A549 (cell line): ENCODE results near the gene SPECC1. TPM values are rescaled to one million over a fixed set of nuclear protein-coding genes. Genes with fewer than 3 reads are reported as not detected.

Source experiments
- ATAC-seq, 2 experiments: fragments of 200-7000 bp in 1 of 2; fragments of >200 bp in 1 of 2; cut with Nextera tagmentation in 1 of 2; cut with Tn5 transposase in 1 of 2; 3 replicates each; pipeline versions ENCODE4 v1.8.0 to v1.9.1; 2018 to 2020; ENCODE audit warnings: mild to moderate bottlenecking in 1 of 2, moderate library complexity in 1 of 2
- CTCF ChIA-PET: fragments of 300-600 bp; sonication (Branson Sonifier 250); formaldehyde crosslinking; extraction: SDS; loops from one replicate; lab custom pipeline; 2021; ENCODE audit warnings: antibody characterized with exemption, inconsistent platforms; lab: Yijun Ruan, JAX
- POLR2A ChIA-PET: fragments of 350-600 bp; formaldehyde crosslinking; extraction: SDS; loops from one replicate; lab custom pipeline; 2021; ENCODE audit warnings: antibody characterized with exemption, inconsistent platforms; lab: Yijun Ruan, JAX
- DNase-seq, 2 experiments: peaks; one replicate each; pipeline versions ENCODE4 v3.0.0 to v3.0.0-alpha.2; 2011 to 2016; ENCODE audit warnings: low read depth in 1 of 2, low spot score in 1 of 2
- FAIRE-seq: peaks from 2 replicates; lab custom pipeline; 2011; peaks lifted over from hg19 to GRCh38; lab: Jason Lieb, UNC
- H3K27ac ChIP-seq, 2 experiments: fragments of >200 bp; sonication (Bioruptor Twin); formaldehyde crosslinking; 3 replicates each; pipeline ENCODE4 v1.5.1; 2016 to 2017
- H3K4me1 ChIP-seq: fragments of >200 bp; sonication (Bioruptor Twin); formaldehyde crosslinking; 3 replicates; pipeline ENCODE4 v1.6.1; 2016
- H3K4me2 ChIP-seq: fragments of >200 bp; sonication (Bioruptor Twin); formaldehyde crosslinking; 3 replicates; pipeline ENCODE4 v1.6.1; 2016
- H3K4me3 ChIP-seq: fragments of >200 bp; sonication (Bioruptor Twin); formaldehyde crosslinking; 3 replicates; pipeline ENCODE4 v1.5.1; 2016
- H3K9me3 ChIP-seq: fragments of >200 bp; sonication (Bioruptor Twin); formaldehyde crosslinking; 3 replicates; pipeline ENCODE4 v1.6.1; 2016
- ATOH8 ChIP-seq: fragments of 250-450 bp; sonication (Bioruptor Pico); IDR thresholded peaks from 2 replicates; pipeline ENCODE4 v1.5.0; 2020; ENCODE audit warnings: low read depth, mild to moderate bottlenecking, moderate library complexity
- CBX8 ChIP-seq: fragments of 200-600 bp; sonication (generic); IDR thresholded peaks from 2 replicates; pipeline ENCODE4 v1.6.1; 2016
- CEBPB ChIP-seq, 2 experiments: fragments of >200 bp in 1 of 2; sonication (Bioruptor Twin) in 1 of 2; formaldehyde crosslinking in 1 of 2; IDR thresholded peaks; 2 replicates each; pipeline ENCODE4 v1.6.1; 2012 to 2016
- CHD2 ChIP-seq: fragments of 150-350 bp; IDR thresholded peaks from 2 replicates; pipeline ENCODE4 v1.6.1; 2014; ENCODE audit warnings: low read length; ENCODE audit not compliant: partially characterized antibody
- CHD4 ChIP-seq: fragments of 200-600 bp; sonication (generic); IDR thresholded peaks from 2 replicates; pipeline ENCODE4 v1.6.1; 2016; ENCODE audit warnings: antibody characterized with exemption, mild to moderate bottlenecking, borderline replicate concordance
- E2F6 ChIP-seq: IDR thresholded peaks from 2 replicates; pipeline ENCODE4 v1.6.1; 2012; ENCODE audit warnings: low read depth, borderline replicate concordance
- EHF ChIP-seq: fragments of 250-450 bp; sonication (Bioruptor Pico); IDR thresholded peaks from 2 replicates; pipeline ENCODE4 v1.5.0; 2020; ENCODE audit warnings: mild to moderate bottlenecking
- ELK1 ChIP-seq: fragments of 150-350 bp; IDR thresholded peaks from 2 replicates; pipeline ENCODE4 v1.6.1; 2014; ENCODE audit warnings: low read depth, mild to moderate bottlenecking, low read length
- ESRRA ChIP-seq: fragments of 150-350 bp; IDR thresholded peaks from 2 replicates; pipeline ENCODE4 v1.6.1; 2014; ENCODE audit warnings: mild to moderate bottlenecking, low read length, borderline replicate concordance
- FOSL2 ChIP-seq, 2 experiments: fragments of 450-650 bp in 1 of 2; fragments of >200 bp in 1 of 2; sonication (Bioruptor Twin) in 1 of 2; formaldehyde crosslinking; IDR thresholded peaks; 2 replicates each; pipeline versions ENCODE4 v1.5.0 to v1.6.1; 2016 to 2020; ENCODE audit warnings: mild to moderate bottlenecking in 1 of 2, moderate library complexity in 1 of 2
- FOXS1 ChIP-seq: fragments of 250-450 bp; sonication (Bioruptor Pico); IDR thresholded peaks from 2 replicates; pipeline ENCODE4 v1.5.0; 2020; ENCODE audit warnings: mild to moderate bottlenecking, moderate library complexity
- HDAC2 ChIP-seq: fragments of 200-600 bp; sonication (generic); IDR thresholded peaks from 2 replicates; pipeline ENCODE4 v1.6.1; 2016
- HOXB13 ChIP-seq: fragments of 250-450 bp; sonication (Bioruptor Pico); IDR thresholded peaks from 2 replicates; pipeline ENCODE4 v1.5.0; 2020; ENCODE audit warnings: low read depth, mild to moderate bottlenecking, moderate library complexity
- HOXB5 ChIP-seq: fragments of 250-450 bp; sonication (Bioruptor Pico); IDR thresholded peaks from 2 replicates; pipeline ENCODE4 v1.5.0; 2020; ENCODE audit warnings: mild to moderate bottlenecking, moderate library complexity
- JUN ChIP-seq, 2 experiments: fragments of >200 bp; sonication (Bioruptor Twin); formaldehyde crosslinking; IDR thresholded peaks; 2 replicates in 1 of 2; 3 replicates in 1 of 2; pipeline ENCODE4 v1.6.1; 2016 to 2017
- JUNB ChIP-seq: fragments of >200 bp; sonication (Bioruptor Twin); formaldehyde crosslinking; IDR thresholded peaks from 2 replicates; pipeline ENCODE4 v1.6.1; 2016
- KDM1A ChIP-seq: fragments of 200-600 bp; sonication (generic); IDR thresholded peaks from 2 replicates; pipeline ENCODE4 v1.6.1; 2016; ENCODE audit warnings: low read depth, mild to moderate bottlenecking
- KDM5A ChIP-seq: fragments of 200-600 bp; sonication (generic); IDR thresholded peaks from 2 replicates; pipeline ENCODE4 v1.6.1; 2016; ENCODE audit warnings: antibody characterized with exemption, mild to moderate bottlenecking
- NFE2L2 ChIP-seq: fragments of 150-350 bp; conservative IDR thresholded peaks from 2 replicates; pipeline ENCODE4 v1.6.1; 2014; ENCODE audit warnings: low read length
- NR3C1 ChIP-seq: fragments of >200 bp; sonication (Bioruptor Twin); formaldehyde crosslinking; IDR thresholded peaks from 3 replicates; pipeline ENCODE4 v1.6.1; 2017
- PBX3 ChIP-seq: IDR thresholded peaks from 2 replicates; pipeline ENCODE4 v1.6.1; 2012
- POLR2A ChIP-seq: IDR thresholded peaks from 2 replicates; pipeline ENCODE4 v1.6.1; 2012; ENCODE audit warnings: mild to moderate bottlenecking, low read length
- POLR2AphosphoS2 ChIP-seq: conservative IDR thresholded peaks from 2 replicates; pipeline ENCODE4 v1.6.1; 2012; ENCODE audit warnings: low read length, improper control_type of control experiment, inconsistent platforms
- RAD21 ChIP-seq, 2 experiments: fragments of >200 bp in 1 of 2; sonication (Bioruptor Twin) in 1 of 2; formaldehyde crosslinking in 1 of 2; IDR thresholded peaks in 1 of 2; conservative IDR thresholded peaks in 1 of 2; 2 replicates in 1 of 2; 3 replicates in 1 of 2; pipeline ENCODE4 v1.6.1; 2012 to 2018; ENCODE audit warnings: inconsistent platforms in 1 of 2
- RARB ChIP-seq: fragments of 250-450 bp; sonication (Bioruptor Pico); IDR thresholded peaks from 2 replicates; pipeline ENCODE4 v1.8.0; 2021; ENCODE audit warnings: mild to moderate bottlenecking, moderate library complexity
- RCOR1 ChIP-seq: fragments of 150-350 bp; IDR thresholded peaks from 2 replicates; pipeline ENCODE4 v1.6.1; 2014; ENCODE audit warnings: antibody characterized with exemption, low read length, low read depth
- SMC3 ChIP-seq: fragments of >200 bp; sonication (Bioruptor Twin); formaldehyde crosslinking; IDR thresholded peaks from 3 replicates; pipeline ENCODE4 v1.6.1; 2018; ENCODE audit warnings: inconsistent platforms
- SREBF2 ChIP-seq: fragments of 450-650 bp; IDR thresholded peaks from 2 replicates; pipeline ENCODE4 v1.6.1; 2014; ENCODE audit warnings: mild to moderate bottlenecking, moderate library complexity
- USF2 ChIP-seq: fragments of 450-650 bp; IDR thresholded peaks from 2 replicates; pipeline ENCODE4 v1.6.1; 2014; ENCODE audit warnings: antibody characterized with exemption
- ZNF302 ChIP-seq: fragments of 250-450 bp; sonication (Bioruptor Pico); IDR thresholded peaks from 2 replicates; pipeline ENCODE4 v1.9.0; 2021; ENCODE audit warnings: inconsistent platforms, mild to moderate bottlenecking, moderate library complexity
- ZSCAN20 ChIP-seq: fragments of 250-450 bp; sonication (Bioruptor Pico); IDR thresholded peaks from 2 replicates; pipeline ENCODE4 v1.8.0; 2022; ENCODE audit warnings: mild to moderate bottlenecking, moderate library complexity
- WGBS: methylation state at CpG from one replicate; pipeline ENCODE4 v1.1.6; 2017; ENCODE audit errors: missing lambda C conversion rate; 5-methylcytosine and 5-hydroxymethylcytosine counted together
- polyA plus RNA-seq, 4 experiments: library from polyadenylated mRNA; depleted of rRNA in 3 of 4; stranded (reverse); fragments of >200 nt; fragmentation: RNase III in 1 of 4; extraction: RNeasy Plus Mini Kit Qiagen cat#74134 plus additional on column Dnase treatment in 1 of 4; gene quantifications; 2 replicates in 3 of 4; 3 replicates in 1 of 4; pipeline ENCODE4 v1.2.3, GENCODE V29; 2011 to 2017

SPECC1 gene
- polyA plus RNA-seq, 2 of the 4 experiments (the other 2 are of a cell fraction): 45.1 to 66.2 TPM

GRCh38 chr17:20127360-20128035, 118.3 kb downstream of the SPECC1 start:
- Histone ChIP-seq H3K4me1 (peaks cover 9% of the 10 kb centered on the region), H3K4me3 (no peak overlapping the region), H3K4me2 (no peak overlapping the region), H3K9me3 (peaks cover 11% of the 10 kb centered on the region; the same call in 2 of the 3 replicates), H3K27ac (no peak overlapping the region)
- no peak for DNase-seq
- FAIRE-seq: no peak
- ChIA-PET POLR2A (no interaction called here), CTCF (interaction anchor here (0.6 to 4.5 kb wide), 9 partner anchors 10 to 193 kb away, joined by 4 to 21 read pairs (median 6); partner anchors contain the start of gene SPECC1)
- WGBS: 94% methylated on average over 6 of the region's 6 CpGs
- no peak for TF ChIP-seq ELK1
- no peak for TF ChIP-seq KDM1A
- no peak for TF ChIP-seq EHF (CRISPR knock-in tag)
- TF ChIP-seq CHD4: no peak
- TF ChIP-seq CHD2: no peak
- no peak for TF ChIP-seq RAD21 (conservative IDR thresholded peaks at IDR 0.05 in 1 of 2, IDR thresholded peaks at IDR 0.05 in 1 of 2)
- no peak for TF ChIP-seq HOXB5 (CRISPR knock-in tag)
- TF ChIP-seq JUNB: no peak
- TF ChIP-seq ZNF302 (CRISPR knock-in tag): no peak
- TF ChIP-seq FOSL2 (IDR thresholded peaks at IDR 0.05): no peak
- TF ChIP-seq FOSL2 (CRISPR knock-in tag; IDR thresholded peaks at IDR 0.05): no peak
- no peak for TF ChIP-seq ESRRA
- TF ChIP-seq HDAC2: no peak
- no peak for TF ChIP-seq USF2
- TF ChIP-seq ATOH8 (CRISPR knock-in tag): no peak
- TF ChIP-seq POLR2AphosphoS2: no peak
- no peak for TF ChIP-seq SMC3
- no peak for TF ChIP-seq ZSCAN20 (CRISPR knock-in tag)
- no peak for TF ChIP-seq PBX3
- ATAC-seq: no peak

- FAIRE-seq (peak; percentile 91), ATAC-seq (peak; percentile 34 to 49; a peak in 2 of 6 replicates), DNase-seq (peak in 1 of 2 experiments; percentile 19)
- peaks cover 9% of the 10 kb centered on the region for H3K4me1 ChIP-seq
- H3K4me3 ChIP-seq: no peak overlapping the region
- H3K27ac ChIP-seq: no peak overlapping the region
- 72% methylated on average over 4 of the region's 4 CpGs for WGBS
- H3K9me3 ChIP-seq: peaks cover 11% of the 10 kb centered on the region; the same call in 2 of the 3 replicates
- ChIA-PET CTCF (interaction anchor here (1.3 to 4.5 kb wide), 8 partner anchors 11 to 193 kb away, joined by 4 to 21 read pairs (median 6); partner anchors contain the start of gene SPECC1), POLR2A (no interaction called here)
- no peak for TF ChIP-seq CBX8
- TF ChIP-seq JUN (IDR thresholded peaks at IDR 0.05): no peak
- TF ChIP-seq SREBF2: no peak
- no peak for TF ChIP-seq RCOR1
- TF ChIP-seq EHF (CRISPR knock-in tag): no peak
- no peak for TF ChIP-seq NR3C1
- no peak for TF ChIP-seq POLR2AphosphoS2
- no peak for TF ChIP-seq NFE2L2
- no peak for TF ChIP-seq HOXB13 (CRISPR knock-in tag)
- no peak for TF ChIP-seq CEBPB (IDR thresholded peaks at IDR 0.05)
- no peak for TF ChIP-seq POLR2A
- no peak for TF ChIP-seq FOXS1 (CRISPR knock-in tag)
- no peak for TF ChIP-seq RAD21 (conservative IDR thresholded peaks at IDR 0.05 in 1 of 2, IDR thresholded peaks at IDR 0.05 in 1 of 2)
- no peak for TF ChIP-seq E2F6
- no peak for TF ChIP-seq KDM1A
- TF ChIP-seq RARB: no peak
- TF ChIP-seq USF2: no peak
- TF ChIP-seq KDM5A: no peak
- no peak for TF ChIP-seq HDAC2
- TF ChIP-seq, all 56 proteins: peak for 0
- H3K4me2 ChIP-seq: no peak overlapping the region
Observed at GRCh38 chr17:20128036-20128667, 119.0 kb downstream of the SPECC1 start.
